SK-N-SH (cell line): ENCODE measurements around the gene LRMDA. TPM values are rescaled to one million over a fixed set of nuclear protein-coding genes. Genes with fewer than 3 reads are reported as not detected.

Experiments
- CTCF ChIA-PET: fragments of 300-600, 350-600 bp; formaldehyde crosslinking; extraction: SDS; loops from one replicate; lab custom pipeline; 2021; lab: Yijun Ruan, JAX
- POLR2A ChIA-PET: fragments of 350-600 bp; sonication (Branson Sonifier 250); formaldehyde crosslinking; extraction: SDS; loops from one replicate; lab custom pipeline; 2020; ENCODE audit warnings: antibody characterized with exemption, inconsistent platforms; lab: Yijun Ruan, JAX
- DNase-seq: peaks from one replicate; pipeline ENCODE4 v3.0.0; 2012
- H2AFZ ChIP-seq: fragments of 200-600 bp; sonication (generic); 2 replicates; pipeline ENCODE4 v1.8.1; 2016; ENCODE audit warnings: antibody characterized with exemption, mild to moderate bottlenecking, low read depth
- H3F3A ChIP-seq: fragments of 200-600 bp; sonication (generic); replicated peaks from 2 replicates; pipeline ENCODE3; 2016; ENCODE audit warnings: antibody characterized with exemption, mild to moderate bottlenecking; ENCODE audit not compliant: insufficient read depth
- H3K27ac ChIP-seq, 2 experiments: fragments of 200-500 bp in 1 of 2; fragments of 200-600 bp in 1 of 2; sonication (Bioruptor generic) in 1 of 2; sonication (generic), shearing (Covaris generic) in 1 of 2; 2 replicates each; pipeline versions ENCODE4 v1.5.1 to v1.6.1; 2014 to 2016; ENCODE audit warnings: low read depth in 2 of 2, inconsistent platforms in 1 of 2, low read length in 1 of 2, mild to moderate bottlenecking in 1 of 2, mixed read lengths in 1 of 2
- H3K27me3 ChIP-seq: fragments of 200-600 bp; sonication (generic), shearing (Covaris generic); 2 replicates; pipeline ENCODE4 v1.6.1; 2016; ENCODE audit warnings: mixed run types; ENCODE audit not compliant: insufficient read depth
- H3K36me3 ChIP-seq, 2 experiments: fragments of 200-500 bp in 1 of 2; fragments of 200-600 bp in 1 of 2; sonication (Bioruptor generic) in 1 of 2; sonication (generic) in 1 of 2; replicated peaks in 1 of 2; 2 replicates each; pipeline versions ENCODE3 to v1.5.1; 2014 to 2016; ENCODE audit warnings: low read length in 1 of 2, mild to moderate bottlenecking in 1 of 2; ENCODE audit not compliant: insufficient read depth in 2 of 2, control insufficient read depth in 1 of 2
- H3K4me1 ChIP-seq, 2 experiments: fragments of 200-500 bp in 1 of 2; fragments of 200-600 bp in 1 of 2; sonication (Bioruptor generic) in 1 of 2; sonication (generic), shearing (Covaris generic) in 1 of 2; 2 replicates each; pipeline versions ENCODE4 v1.5.1 to v1.6.1; 2014 to 2016; ENCODE audit warnings: low read depth in 1 of 2, low read length in 1 of 2, mixed run types in 1 of 2; ENCODE audit not compliant: insufficient read depth in 2 of 2, control insufficient read depth in 1 of 2
- H3K4me2 ChIP-seq: fragments of 200-600 bp; sonication (generic), shearing (Covaris generic); 2 replicates; pipeline ENCODE4 v1.6.1; 2017; ENCODE audit warnings: mixed run types
- H3K4me3 ChIP-seq, 2 experiments: fragments of 200-500 bp in 1 of 2; fragments of 200-600 bp in 1 of 2; sonication (Bioruptor generic) in 1 of 2; sonication (generic), shearing (Covaris generic) in 1 of 2; 2 replicates each; pipeline versions ENCODE4 v1.5.1 to v1.8.1; 2014 to 2016; ENCODE audit warnings: low read depth in 2 of 2, inconsistent platforms in 1 of 2, low read length in 1 of 2, mild to moderate bottlenecking in 1 of 2, mixed read lengths in 1 of 2, moderate library complexity in 1 of 2
- H3K79me2 ChIP-seq: fragments of 200-600 bp; sonication (generic); 2 replicates; pipeline ENCODE4 v1.8.1; 2017; ENCODE audit warnings: mild to moderate bottlenecking; ENCODE audit not compliant: insufficient read depth
- H3K9ac ChIP-seq: fragments of 200-600 bp; sonication (generic); 2 replicates; pipeline ENCODE4 v1.6.1; 2017; ENCODE audit warnings: mixed run types
- H3K9me2 ChIP-seq: fragments of 200-600 bp; sonication (generic); 2 replicates; pipeline ENCODE4 v1.6.1; 2017; ENCODE audit warnings: mixed run types
- H3K9me3 ChIP-seq: fragments of 200-600 bp; sonication (generic); 2 replicates; pipeline ENCODE4 v1.6.1; 2017; ENCODE audit warnings: mixed run types, mild to moderate bottlenecking, moderate library complexity
- H4K20me1 ChIP-seq: fragments of 200-600 bp; sonication (generic); 2 replicates; pipeline ENCODE4 v1.6.1; 2017; ENCODE audit warnings: mild to moderate bottlenecking, mixed run types; ENCODE audit not compliant: insufficient read depth
- EP300 ChIP-seq, 2 experiments: IDR thresholded peaks; 2 replicates each; pipeline versions ENCODE4 v1.4.0 to v1.6.1; 2012; ENCODE audit warnings: borderline replicate concordance in 1 of 2, low read depth in 1 of 2, low read length in 1 of 2
- EZH2phosphoT487 ChIP-seq: fragments of 200-600 bp; sonication (generic); IDR thresholded peaks from 2 replicates; pipeline ENCODE4 v1.6.1; 2017; ENCODE audit warnings: low read depth, mixed run types, mild to moderate bottlenecking, antibody characterized with exemption, moderate library complexity, borderline replicate concordance
- MEF2A ChIP-seq: IDR thresholded peaks from 2 replicates; pipeline ENCODE4 v1.4.0; 2012; ENCODE audit warnings: low read depth, borderline replicate concordance
- MXI1 ChIP-seq: IDR thresholded peaks from 2 replicates; pipeline ENCODE4 v1.6.1; 2012; ENCODE audit warnings: mild to moderate bottlenecking, low read depth, low read length, improper control_type of control experiment
- NFIC ChIP-seq: IDR thresholded peaks from 2 replicates; pipeline ENCODE4 v1.4.0; 2012; ENCODE audit warnings: borderline replicate concordance
- RAD21 ChIP-seq: IDR thresholded peaks from 2 replicates; pipeline ENCODE4 v1.6.1; 2012; ENCODE audit warnings: mild to moderate bottlenecking, low read length
- SIN3A ChIP-seq: IDR thresholded peaks from 2 replicates; pipeline ENCODE4 v1.6.1; 2012; ENCODE audit warnings: low read depth, mild to moderate bottlenecking, low read length, moderate library complexity, borderline replicate concordance
- TAF1 ChIP-seq: IDR thresholded peaks from 2 replicates; pipeline ENCODE4 v1.6.1; 2012; ENCODE audit warnings: low read depth, mild to moderate bottlenecking, low read length, moderate library complexity, borderline replicate concordance
- TCF12 ChIP-seq: IDR thresholded peaks from 2 replicates; pipeline ENCODE4 v1.4.0; 2012
- TEAD4 ChIP-seq: IDR thresholded peaks from 2 replicates; pipeline ENCODE4 v1.4.0; 2012; ENCODE audit warnings: mild to moderate bottlenecking, borderline replicate concordance; ENCODE audit not compliant: insufficient read depth
- YY1 ChIP-seq: IDR thresholded peaks from 2 replicates; pipeline ENCODE4 v1.4.0; 2012; ENCODE audit warnings: low read depth, mild to moderate bottlenecking
- WGBS: methylation state at CpG from one replicate; pipeline ENCODE4 v1.1.6; 2017; ENCODE audit warnings: low lambda C conversion rate; 5-methylcytosine and 5-hydroxymethylcytosine counted together
- polyA plus RNA-seq, 3 experiments: library from polyadenylated mRNA; depleted of rRNA; stranded (reverse); fragments of >200 nt; gene quantifications; 2 replicates each; pipeline ENCODE4 v1.2.3, GENCODE V29; 2012
- TF ChIP-seq, protein P1 (sequence below): fragments of 200-600 bp; sonication (generic); IDR thresholded peaks from 2 replicates; pipeline ENCODE4 v1.6.1; 2017; ENCODE audit warnings: antibody characterized with exemption, mild to moderate bottlenecking, moderate library complexity
- TF ChIP-seq, protein P2 (sequence below): fragments of 150-350 bp; IDR thresholded peaks from 2 replicates; pipeline ENCODE4 v1.6.1; 2017; ENCODE audit warnings: antibody characterized with exemption, low read length, low read depth, borderline replicate concordance

LRMDA gene
- polyA plus RNA-seq, 1 of the 3 experiments (the other 2 are of a cell fraction): 0.95 TPM

DNA sequence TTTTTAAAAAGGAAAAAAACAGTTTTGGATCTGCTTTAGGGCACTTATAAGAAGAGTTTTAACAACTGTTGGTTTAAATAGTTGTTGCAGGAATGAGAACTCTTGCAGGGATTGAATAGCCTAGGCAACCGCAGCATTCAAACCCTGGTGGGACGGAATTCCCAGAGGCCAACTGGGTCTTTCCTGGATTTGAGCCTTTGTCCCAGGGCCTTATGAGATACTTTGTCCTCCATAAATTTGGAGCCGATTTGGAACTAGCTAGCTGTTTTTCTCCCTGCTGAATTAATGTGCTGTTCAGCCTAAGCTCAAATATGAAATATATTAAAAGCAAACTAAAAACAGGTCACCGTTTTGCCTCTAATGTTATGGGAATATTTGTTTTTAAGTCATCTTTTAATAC lies 109.6 kb downstream of the LRMDA start:
- Histone ChIP-seq H3K9me2 (no peaks in the 10 kb centered on the region), H4K20me1 (no peaks in the 10 kb centered on the region), H2AFZ (no peak overlapping the region), H3F3A (no peaks in the 10 kb centered on the region), H3K79me2 (no peaks in the 10 kb centered on the region), H3K9me3 (no peaks in the 10 kb centered on the region), H3K27me3 (no peaks in the 10 kb centered on the region), H3K4me1 (peaks cover 0 to 19% of the 10 kb centered on the region in 2 experiments; a peak in 2 of 4 replicates), H3K9ac (no peak overlapping the region), H3K27ac (no peak overlapping the region), H3K4me3 (no peak overlapping the region), H3K36me3 (no peaks in the 10 kb centered on the region), H3K4me2 (no peak overlapping the region)
- ChIA-PET CTCF (interaction anchor here (0.5 to 0.7 kb wide), 2 partner anchors 62 to 810 kb away, joined by 3 read pairs; no protein-coding TSS in a partner anchor), POLR2A (no interaction called here)
- TF ChIP-seq EP300 (IDR thresholded peaks at IDR 0.05; ENCODE audit: borderline replicate concordance in 1 of 2, low read depth in 1 of 2, low read length in 1 of 2): no peak
- TF ChIP-seq YY1: no peak
- no peak for TF ChIP-seq SIN3A
- TF ChIP-seq RAD21: no peak
- TF ChIP-seq, protein P1, sequence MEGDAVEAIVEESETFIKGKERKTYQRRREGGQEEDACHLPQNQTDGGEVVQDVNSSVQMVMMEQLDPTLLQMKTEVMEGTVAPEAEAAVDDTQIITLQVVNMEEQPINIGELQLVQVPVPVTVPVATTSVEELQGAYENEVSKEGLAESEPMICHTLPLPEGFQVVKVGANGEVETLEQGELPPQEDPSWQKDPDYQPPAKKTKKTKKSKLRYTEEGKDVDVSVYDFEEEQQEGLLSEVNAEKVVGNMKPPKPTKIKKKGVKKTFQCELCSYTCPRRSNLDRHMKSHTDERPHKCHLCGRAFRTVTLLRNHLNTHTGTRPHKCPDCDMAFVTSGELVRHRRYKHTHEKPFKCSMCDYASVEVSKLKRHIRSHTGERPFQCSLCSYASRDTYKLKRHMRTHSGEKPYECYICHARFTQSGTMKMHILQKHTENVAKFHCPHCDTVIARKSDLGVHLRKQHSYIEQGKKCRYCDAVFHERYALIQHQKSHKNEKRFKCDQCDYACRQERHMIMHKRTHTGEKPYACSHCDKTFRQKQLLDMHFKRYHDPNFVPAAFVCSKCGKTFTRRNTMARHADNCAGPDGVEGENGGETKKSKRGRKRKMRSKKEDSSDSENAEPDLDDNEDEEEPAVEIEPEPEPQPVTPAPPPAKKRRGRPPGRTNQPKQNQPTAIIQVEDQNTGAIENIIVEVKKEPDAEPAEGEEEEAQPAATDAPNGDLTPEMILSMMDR: no peak
- WGBS: 90% methylated on average over 4 of the region's 4 CpGs
- no peak for DNase-seq

DNA sequence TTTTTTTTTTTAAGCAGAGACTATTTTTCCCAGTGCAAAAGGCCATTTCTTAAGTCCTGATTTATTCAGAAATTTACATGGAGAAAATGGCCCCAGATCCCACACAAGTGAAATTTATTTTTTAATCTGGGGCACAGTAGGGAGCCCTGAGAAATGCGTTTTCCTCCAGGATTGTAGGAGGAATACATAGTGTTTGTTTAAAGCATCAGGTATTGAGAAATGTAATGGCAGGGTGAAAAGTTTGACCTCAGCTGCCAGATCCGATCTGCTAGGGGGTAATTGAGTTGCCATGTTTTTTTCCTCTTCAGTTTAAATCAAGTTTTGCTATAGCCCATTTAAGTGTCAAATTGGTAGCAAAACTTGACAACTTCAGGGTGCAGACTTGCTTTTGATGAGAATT lies 110.0 kb downstream of the LRMDA start:
- ChIA-PET POLR2A (no interaction called here), CTCF (interaction anchor here (0.5 kb wide), 1 partner anchor 809 kb away, joined by 3 read pairs; no protein-coding TSS in a partner anchor)
- Histone ChIP-seq H3K4me2 (no peak overlapping the region), H3K4me1 (peaks cover 0 to 19% of the 10 kb centered on the region in 2 experiments; a peak in 2 of 4 replicates), H3K27me3 (no peaks in the 10 kb centered on the region), H3K79me2 (no peaks in the 10 kb centered on the region), H3F3A (no peaks in the 10 kb centered on the region), H3K36me3 (no peaks in the 10 kb centered on the region), H3K9me3 (no peaks in the 10 kb centered on the region), H2AFZ (no peak overlapping the region), H4K20me1 (no peaks in the 10 kb centered on the region), H3K27ac (no peak overlapping the region), H3K9ac (no peak overlapping the region), H3K4me3 (no peak overlapping the region), H3K9me2 (no peaks in the 10 kb centered on the region)
- no peak for DNase-seq
- no peak for TF ChIP-seq SIN3A
- TF ChIP-seq MEF2A: no peak
- no peak for TF ChIP-seq RAD21
- no peak for TF ChIP-seq NFIC
- TF ChIP-seq EZH2phosphoT487: no peak
- TF ChIP-seq TCF12: no peak
- WGBS: 95% methylated on average over 2 of the region's 2 CpGs

GRCh38 chr10:75542084-75542483 lies 110.7 kb downstream of the LRMDA start:
- no peaks in the 10 kb centered on the region for H4K20me1 ChIP-seq
- H3K4me3 ChIP-seq: no peak overlapping the region
- TF ChIP-seq EP300 (IDR thresholded peaks at IDR 0.05; ENCODE audit: borderline replicate concordance in 1 of 2, low read depth in 1 of 2, low read length in 1 of 2) (no peak), TAF1 (no peak), MXI1 (no peak), TEAD4 (no peak)
- TF ChIP-seq, protein P2, sequence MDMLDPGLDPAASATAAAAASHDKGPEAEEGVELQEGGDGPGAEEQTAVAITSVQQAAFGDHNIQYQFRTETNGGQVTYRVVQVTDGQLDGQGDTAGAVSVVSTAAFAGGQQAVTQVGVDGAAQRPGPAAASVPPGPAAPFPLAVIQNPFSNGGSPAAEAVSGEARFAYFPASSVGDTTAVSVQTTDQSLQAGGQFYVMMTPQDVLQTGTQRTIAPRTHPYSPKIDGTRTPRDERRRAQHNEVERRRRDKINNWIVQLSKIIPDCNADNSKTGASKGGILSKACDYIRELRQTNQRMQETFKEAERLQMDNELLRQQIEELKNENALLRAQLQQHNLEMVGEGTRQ: no peak
- TF ChIP-seq, all 33 proteins: peak for 0
- Histone ChIP-seq H3K27me3 (no peaks in the 10 kb centered on the region), H3K27ac (peak overlapping the region in 1 of 2 experiments; percentile 25; a peak in 1 of 4 replicates), H3K79me2 (no peaks in the 10 kb centered on the region), H3F3A (no peaks in the 10 kb centered on the region), H3K9me2 (no peaks in the 10 kb centered on the region), H2AFZ (no peak overlapping the region), H3K36me3 (no peaks in the 10 kb centered on the region), H3K9ac (no peak overlapping the region), H3K4me2 (no peak overlapping the region), H3K4me1 (peaks cover 0 to 19% of the 10 kb centered on the region in 2 experiments; a peak in 2 of 4 replicates), H3K9me3 (no peaks in the 10 kb centered on the region)
- POLR2A ChIA-PET: no interaction called here
- DNase-seq: no peak
- CTCF ChIA-PET: no interaction called here
- WGBS: 98% methylated on average over 2 of the region's 2 CpGs
